Stimulated activated CD4-positive, alpha-beta T cell treated with anti-CD3 and anti-CD28 coated beads, TNF-alpha, amount 100 ng/mL, for 1 hour (primary cell): Measurements from ENCODE around the gene SLC1A3.
"Not testable (repeated sequence)": the region's sequence is repeated elsewhere in the genome, so short reads cannot be mapped to it uniquely, and the experiment has no call there.

ENCODE experiments used
- DNase-seq, 3 donors: peaks; one replicate each; pipeline ENCODE4 v3.0.0-alpha.2; 2020; ENCODE audit warnings: low read depth in 3 of 3, low spot score in 1 of 3

The SLC1A3 gene

DNA sequence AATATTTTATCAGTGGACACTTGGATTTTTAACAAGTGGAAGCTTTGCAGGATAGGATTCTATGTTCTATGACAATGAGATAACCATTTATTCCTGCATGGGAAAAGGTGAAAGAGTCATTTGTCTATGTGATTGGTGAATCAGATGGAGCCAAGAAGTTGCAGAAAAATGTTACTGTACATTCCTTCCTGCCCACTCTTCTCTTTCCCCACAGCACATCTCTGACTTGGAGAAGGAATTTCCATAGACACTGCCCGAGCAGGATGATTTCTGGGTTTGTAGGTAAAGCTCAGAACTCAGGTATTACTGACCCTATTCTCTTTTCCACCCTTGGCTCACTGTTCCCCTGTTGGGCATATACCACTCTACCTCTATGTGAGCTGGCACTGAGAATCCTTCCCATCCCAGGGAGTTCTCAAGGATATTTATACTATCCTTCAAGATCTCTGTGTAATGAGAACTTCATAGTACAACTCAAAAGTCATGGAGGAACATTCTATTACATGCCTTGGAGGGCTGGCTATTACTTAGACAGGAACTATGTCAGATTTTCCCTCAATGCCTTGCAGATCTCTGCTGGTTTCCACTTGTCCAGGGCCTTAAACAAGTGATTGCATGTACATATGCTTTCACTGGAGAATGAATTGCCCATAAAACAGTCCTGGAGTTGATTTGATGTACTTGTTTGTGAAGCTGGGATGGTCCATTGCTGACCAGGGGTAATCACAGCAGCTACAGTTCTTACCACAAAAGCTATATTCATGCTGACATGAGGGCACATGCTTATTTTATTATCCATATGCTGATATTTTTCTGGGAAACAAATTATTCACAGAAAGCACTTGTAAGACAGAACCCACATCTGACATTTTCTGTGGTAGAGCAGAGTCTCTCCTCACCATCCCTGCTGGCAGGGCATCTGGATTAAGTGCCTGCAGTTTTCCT, 24.1 kb downstream of the SLC1A3 start:
- no peak for DNase-seq

DNA sequence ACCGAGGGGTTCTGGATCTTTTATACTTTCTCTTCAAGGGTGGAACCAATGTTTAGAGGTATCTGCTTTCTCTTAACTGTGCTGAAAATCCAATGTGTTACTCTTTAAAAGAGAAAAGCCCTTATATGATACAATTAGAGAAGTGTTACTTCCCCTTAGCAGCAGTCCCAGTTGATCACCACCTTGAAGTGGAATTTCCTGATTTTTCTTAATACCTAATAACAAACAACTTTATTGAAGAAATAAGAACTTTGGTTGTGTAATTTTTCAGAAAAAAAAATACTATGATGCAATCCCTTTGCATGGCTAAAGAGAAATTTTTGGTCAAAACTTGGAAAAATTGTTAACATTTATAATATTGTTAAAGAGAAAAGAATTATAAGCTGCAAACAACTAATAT, 24.7 kb downstream of the SLC1A3 start:
- no peak for DNase-seq

DNA sequence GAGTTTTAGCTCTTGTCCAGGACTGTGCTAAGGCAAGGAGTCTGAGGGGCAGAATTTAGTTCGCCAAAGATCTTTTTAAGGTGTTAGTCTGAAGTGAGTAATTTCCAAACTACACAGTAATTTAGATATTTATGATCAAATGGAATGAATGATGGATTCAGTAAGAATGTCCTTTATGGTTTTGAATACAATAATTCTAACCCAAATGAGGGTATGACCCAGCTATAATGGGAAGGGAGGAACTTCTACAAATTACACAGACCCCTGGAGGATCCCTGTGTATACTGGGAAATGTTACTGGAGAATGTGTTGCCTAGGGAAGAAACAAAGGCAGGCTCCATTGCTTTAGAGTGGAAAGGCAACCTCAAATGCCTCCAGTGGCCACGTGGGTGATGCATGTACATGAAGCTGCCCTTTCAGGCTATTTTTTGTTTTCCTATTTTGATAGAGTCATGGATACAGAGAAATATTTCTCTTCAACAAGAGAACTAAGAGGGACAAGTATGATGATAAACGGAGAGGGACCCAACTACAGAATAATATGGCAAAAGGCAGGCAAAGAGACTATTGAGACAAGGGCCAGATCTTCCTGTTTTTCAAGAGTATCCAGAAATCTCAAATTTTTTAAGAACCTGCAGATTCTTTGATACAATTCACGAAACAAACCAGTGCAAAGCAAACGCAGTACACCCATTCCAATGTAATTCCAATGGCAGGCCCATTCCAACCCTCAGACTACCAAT, 25.4 kb downstream of the SLC1A3 start:
- DNase-seq = no peak

DNA sequence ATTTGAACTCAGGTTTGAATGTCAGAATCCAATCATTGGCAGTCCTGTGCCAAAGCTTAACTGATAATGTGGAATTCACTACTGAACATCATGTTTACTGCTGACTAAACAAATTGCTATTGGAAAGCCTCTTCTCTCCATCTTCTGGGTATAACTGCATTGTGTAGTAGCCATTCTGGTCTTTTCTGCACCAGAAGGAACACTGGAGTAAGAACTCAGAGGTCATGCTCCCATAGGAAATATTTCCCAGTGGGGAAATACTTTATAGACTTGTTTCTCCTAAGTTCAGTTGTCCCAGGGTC, 25.9 kb downstream of the SLC1A3 start:
- DNase-seq = no peak

GRCh38 chr5:36635721-36636390, 29.4 kb downstream of the SLC1A3 start:
- DNase-seq = no peak

DNA sequence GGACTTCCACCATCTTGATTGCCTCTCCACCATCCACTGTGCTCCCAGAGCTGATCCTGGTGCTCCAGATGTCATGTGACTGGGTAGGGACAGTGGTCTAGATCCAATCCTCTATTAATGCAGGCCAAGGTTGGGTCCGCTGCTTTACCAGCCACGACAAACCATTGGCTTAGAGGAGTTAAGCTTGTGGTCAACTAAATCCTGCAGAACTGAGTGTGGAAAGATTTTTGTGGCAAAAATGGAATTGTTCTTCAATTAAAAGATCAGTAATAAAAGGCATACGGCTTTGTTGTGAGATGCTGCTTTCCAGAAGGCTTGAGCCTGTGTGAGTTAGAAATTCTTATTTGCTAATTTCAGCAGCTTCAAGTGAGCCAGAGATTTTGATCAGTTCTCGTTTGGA, 30.7 kb downstream of the SLC1A3 start:
- no peak for DNase-seq

- no peak for DNase-seq
Observed at GRCh38 chr5:36637516-36637915, 31.1 kb downstream of the SLC1A3 start.

DNA sequence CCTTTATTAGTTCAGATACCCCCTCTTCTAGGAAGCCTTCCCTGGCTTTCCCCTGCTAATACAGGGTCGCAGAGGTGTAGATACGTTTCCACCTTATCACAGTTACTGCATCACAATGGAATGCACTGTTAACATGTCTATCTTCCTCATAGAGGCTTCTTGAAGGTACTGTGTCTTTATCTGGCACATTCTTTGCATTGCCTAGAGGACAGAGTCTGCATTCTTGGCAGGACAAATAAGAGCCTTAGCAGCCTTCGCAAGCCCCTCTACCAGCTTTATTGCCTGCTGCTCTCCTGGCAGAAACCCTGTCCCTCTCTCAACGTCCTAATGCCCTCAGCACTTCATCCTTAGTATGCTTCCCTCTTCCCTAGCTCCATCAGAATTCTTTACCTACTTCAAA, 31.6 kb downstream of the SLC1A3 start:
- no peak for DNase-seq

GRCh38 chr5:36640949-36641348, 34.5 kb downstream of the SLC1A3 start:
- no peak for DNase-seq

DNA sequence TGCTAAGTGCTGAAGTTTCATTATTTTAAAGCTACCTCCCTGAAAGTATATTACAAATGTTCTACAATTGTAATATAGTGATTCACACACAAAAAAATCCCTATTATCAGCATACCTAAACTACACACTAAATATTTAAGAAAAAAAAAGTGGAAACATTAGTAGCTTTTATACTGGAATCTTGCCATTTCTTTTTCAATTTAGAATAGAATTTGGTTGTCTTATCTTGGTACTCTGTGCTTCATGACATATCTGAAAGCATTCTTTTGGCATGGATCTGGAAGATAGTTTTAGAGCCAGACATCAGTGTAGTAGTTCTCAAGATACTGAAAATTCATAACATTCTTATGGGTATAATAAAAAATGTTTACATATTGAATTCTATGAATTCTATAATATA, 35.0 kb downstream of the SLC1A3 start:
- DNase-seq = no peak

DNA sequence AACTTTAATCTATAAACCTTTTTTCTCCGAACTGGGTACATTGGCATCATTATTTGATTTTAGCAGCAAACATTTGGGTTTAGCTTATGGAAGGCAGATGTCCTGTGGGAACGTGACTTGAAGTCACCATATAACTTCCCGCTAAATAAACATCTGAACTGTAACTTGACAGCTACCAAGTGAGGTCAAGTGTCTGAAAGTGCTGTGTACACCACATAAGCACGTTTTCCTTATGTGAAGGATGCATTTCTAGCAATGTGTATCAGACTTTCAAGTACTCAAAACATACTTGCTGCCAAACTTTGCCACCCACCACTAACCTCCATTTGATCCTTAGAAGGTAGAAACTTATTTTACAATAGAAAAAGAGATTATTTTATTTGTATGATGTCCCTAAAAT, 35.7 kb downstream of the SLC1A3 start:
- DNase-seq = no peak

- no peak for DNase-seq
Observed at GRCh38 chr5:36643162-36643561, 36.8 kb downstream of the SLC1A3 start.

- not testable (repeated sequence) for DNase-seq
Observed at GRCh38 chr5:36643841-36644240, 37.4 kb downstream of the SLC1A3 start.

GRCh38 chr5:36644727-36645126, 38.3 kb downstream of the SLC1A3 start:
- no peak for DNase-seq

DNA sequence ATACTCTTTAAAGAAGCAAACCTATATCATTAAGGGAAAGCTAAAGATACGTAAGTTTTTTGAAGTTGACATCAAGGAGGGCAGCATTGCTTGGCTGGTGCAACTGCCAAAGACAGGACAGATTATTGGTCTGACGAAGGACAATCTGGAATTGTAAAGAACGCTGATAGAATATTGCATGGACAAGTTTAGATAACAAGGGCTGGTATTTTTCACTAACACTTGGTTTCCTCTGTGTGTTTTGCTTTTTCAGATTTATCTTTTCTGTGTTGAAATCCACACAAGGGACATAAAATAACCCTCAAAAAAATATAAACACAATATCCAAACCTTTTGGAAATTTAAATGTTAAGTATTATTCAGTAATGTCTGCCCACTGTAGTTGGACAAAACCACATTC, 39.7 kb downstream of the SLC1A3 start:
- DNase-seq = no peak

DNA sequence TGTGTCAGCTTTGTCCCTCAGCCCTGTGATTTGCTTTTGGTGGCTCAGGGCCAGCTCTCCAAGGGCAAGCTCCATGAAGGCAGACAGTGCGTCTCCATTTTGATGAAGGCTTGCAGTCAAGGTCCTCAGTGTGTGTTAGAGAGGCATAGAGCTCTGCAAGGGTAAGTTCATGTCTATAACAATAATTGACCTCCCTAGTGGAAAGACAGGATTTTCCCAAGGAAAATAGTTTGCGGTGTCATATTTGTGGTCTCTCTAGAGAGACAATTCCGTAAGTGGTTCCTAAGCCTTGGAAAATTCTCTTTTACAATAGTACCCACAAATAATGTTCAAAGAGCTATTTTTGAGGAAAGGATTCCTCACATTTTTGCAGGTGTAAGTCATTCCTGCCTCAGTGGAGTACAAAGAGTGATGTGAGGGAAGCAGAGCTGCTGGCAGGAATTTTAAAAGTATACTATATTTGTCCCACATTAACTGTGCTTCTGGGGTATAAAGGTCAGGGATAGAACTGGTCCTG, 40.2 kb downstream of the SLC1A3 start:
- DNase-seq = no peak

GRCh38 chr5:36647046-36647445, 40.6 kb downstream of the SLC1A3 start:
- no peak for DNase-seq

DNA sequence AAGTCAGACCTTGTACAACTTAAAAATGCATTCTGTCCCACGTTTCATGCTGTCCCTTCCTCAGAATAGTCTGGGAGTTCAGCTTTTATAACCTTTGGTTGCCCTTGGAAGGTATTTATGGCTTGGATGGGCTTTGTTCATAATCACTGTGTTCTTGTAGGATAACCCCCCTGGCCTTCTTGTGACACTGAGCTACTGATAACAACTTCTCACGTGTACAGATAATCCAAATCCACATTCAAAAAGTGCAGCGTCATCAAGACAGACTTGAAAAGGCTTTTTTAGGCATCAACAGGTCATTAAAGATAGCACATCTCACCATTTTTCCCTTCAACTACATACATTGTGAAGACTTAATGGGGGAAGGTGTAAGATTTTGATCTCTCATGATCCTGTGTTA, 42.0 kb downstream of the SLC1A3 start:
- DNase-seq = no peak

GRCh38 chr5:36651761-36652685, 45.6 kb downstream of the SLC1A3 start:
- no peak for DNase-seq

GRCh38 chr5:36653044-36653705, 46.8 kb downstream of the SLC1A3 start:
- no peak for DNase-seq
